Liver (tissue), 9 donors: ENCODE results near the gene TNS2. TPM values are rescaled to one million over a fixed set of nuclear protein-coding genes. Genes with fewer than 3 reads are reported as not detected.

Source experiments
- DNase-seq: peaks from one replicate; pipeline ENCODE4 v3.0.0-alpha.2; 2017; ENCODE audit warnings: low spot score
- H3K27ac ChIP-seq, 2 donors: one replicate each; pipeline ENCODE4 v1.7.0; 2013; ENCODE audit warnings: inconsistent platforms in 2 of 2, low read length in 2 of 2, control low read depth in 1 of 2, low read depth in 1 of 2, mild to moderate bottlenecking in 1 of 2
- H3K27me3 ChIP-seq, 4 donors: one replicate each; pipeline versions ENCODE4 v1.6.1 to v1.7.0; 2013; ENCODE audit warnings: low read length in 3 of 4, inconsistent platforms in 1 of 4, mild to moderate bottlenecking in 1 of 4, moderate library complexity in 1 of 4; ENCODE audit not compliant: control insufficient read depth in 4 of 4, insufficient read depth in 4 of 4
- H3K36me3 ChIP-seq, 4 donors: one replicate each; pipeline versions ENCODE4 v1.6.1 to v1.7.0; 2013; ENCODE audit warnings: low read length in 3 of 4, mild to moderate bottlenecking in 3 of 4, low read depth in 1 of 4, moderate library complexity in 1 of 4; ENCODE audit not compliant: control insufficient read depth in 4 of 4, insufficient read depth in 3 of 4
- H3K4me1 ChIP-seq, 4 donors: one replicate each; pipeline versions ENCODE4 v1.6.1 to v1.7.0; 2013; ENCODE audit warnings: low read length in 3 of 4, mild to moderate bottlenecking in 3 of 4, moderate library complexity in 1 of 4; ENCODE audit not compliant: control insufficient read depth in 4 of 4, insufficient read depth in 4 of 4
- H3K4me3 ChIP-seq, 3 donors: one replicate each; pipeline versions ENCODE4 v1.6.1 to v1.7.0; 2013; ENCODE audit warnings: low read length in 3 of 3, control low read depth in 1 of 3, low read depth in 1 of 3, mild to moderate bottlenecking in 1 of 3
- H3K9ac ChIP-seq, 2 donors: one replicate each; pipeline ENCODE4 v1.7.0; 2013; ENCODE audit warnings: low read length in 2 of 2, mild to moderate bottlenecking in 2 of 2, moderate library complexity in 2 of 2, control low read depth in 1 of 2, low read depth in 1 of 2
- H3K9me3 ChIP-seq, 4 donors: one replicate each; pipeline versions ENCODE4 v1.6.1 to v1.7.0; 2013; ENCODE audit warnings: low read length in 3 of 4; ENCODE audit not compliant: control insufficient read depth in 4 of 4
- ATF3 ChIP-seq: IDR thresholded peaks from 2 replicates; pipeline ENCODE4 v1.6.1; 2016; ENCODE audit warnings: antibody characterized with exemption
- EGR1 ChIP-seq, 2 donors: IDR thresholded peaks; 2 replicates each; pipeline ENCODE4 v1.6.1; 2016 to 2018; ENCODE audit warnings: antibody characterized with exemption in 2 of 2, low read depth in 2 of 2
- FOXA1 ChIP-seq: IDR thresholded peaks from 2 replicates; pipeline ENCODE4 v1.6.1; 2016; ENCODE audit warnings: antibody characterized with exemption
- FOXA2 ChIP-seq: IDR thresholded peaks from 2 replicates; pipeline ENCODE4 v1.6.1; 2016; ENCODE audit warnings: antibody characterized with exemption
- HNF4G ChIP-seq: IDR thresholded peaks from 2 replicates; pipeline ENCODE4 v1.6.1; 2016; ENCODE audit warnings: antibody characterized with exemption
- NR2F2 ChIP-seq: IDR thresholded peaks from 2 replicates; pipeline ENCODE4 v1.6.1; 2016; ENCODE audit warnings: antibody characterized with exemption
- RXRA ChIP-seq, 2 donors: IDR thresholded peaks; 2 replicates each; pipeline ENCODE4 v1.6.1; 2017 to 2018; ENCODE audit warnings: antibody characterized with exemption in 2 of 2, mild to moderate bottlenecking in 1 of 2
- SP1 ChIP-seq: IDR thresholded peaks from 2 replicates; pipeline ENCODE4 v1.6.1; 2018; ENCODE audit warnings: antibody characterized with exemption, mild to moderate bottlenecking
- TAF1 ChIP-seq: conservative IDR thresholded peaks from 2 replicates; pipeline ENCODE4 v1.6.1; 2016; ENCODE audit warnings: antibody characterized with exemption, mild to moderate bottlenecking
- YY1 ChIP-seq: IDR thresholded peaks from 2 replicates; pipeline ENCODE4 v1.6.1; 2016; ENCODE audit warnings: antibody characterized with exemption, mild to moderate bottlenecking
- ZBTB33 ChIP-seq: IDR thresholded peaks from 2 replicates; pipeline ENCODE4 v1.6.1; 2016; ENCODE audit warnings: antibody characterized with exemption
- whole genome bisulfite sequencing: extraction: QIAGEN DNeasy Blood & Tissue Kit; methylation state at CpG from one replicate; pipeline ENCODE4 v1.1.7; 2013; 5-methylcytosine and 5-hydroxymethylcytosine counted together
- polyA plus RNA-seq, 2 donors: library from polyadenylated mRNA; stranded (reverse) in 1 of 2; unstranded in 1 of 2; fragments of 200-250 nt in 1 of 2; fragments of >200 nt in 1 of 2; fragmentation: Nextera tagmentation in 1 of 2; extraction: Ambion mirVana in 1 of 2; gene quantifications; one replicate each; pipeline versions ENCODE4 v1.2.1 to v1.2.3, GENCODE V29; 2013 to 2015
- total RNA-seq, 2 donors: library from RNA; depleted of rRNA; stranded (reverse); fragments of >200 nt; gene quantifications; one replicate each; pipeline ENCODE4 v1.2.3, GENCODE V29; 2014
- TF ChIP-seq, protein P1 (sequence below): IDR thresholded peaks from 2 replicates; pipeline ENCODE4 v1.6.1; 2016; ENCODE audit warnings: antibody characterized with exemption, mild to moderate bottlenecking
- TF ChIP-seq, protein P2 (sequence below): IDR thresholded peaks from 2 replicates; pipeline ENCODE4 v1.6.1; 2016; ENCODE audit warnings: antibody characterized with exemption
- TF ChIP-seq, protein P3 (sequence below): fragments of 150-350 bp; IDR thresholded peaks from 2 replicates; pipeline ENCODE4 v1.5.1; 2017; ENCODE audit warnings: improper control_type of control experiment, low read depth, low read length; ENCODE audit not compliant: missing input control
- donor health status: healthy.
- donor health status: healthy.
- donor health status: healthy.
- donor health status: healthy.
- donor health status: healthy.

The TNS2 gene
- total and polyA plus RNA-seq, 4 donors: 11.7 to 94.0 (median 46.0) TPM

DNA sequence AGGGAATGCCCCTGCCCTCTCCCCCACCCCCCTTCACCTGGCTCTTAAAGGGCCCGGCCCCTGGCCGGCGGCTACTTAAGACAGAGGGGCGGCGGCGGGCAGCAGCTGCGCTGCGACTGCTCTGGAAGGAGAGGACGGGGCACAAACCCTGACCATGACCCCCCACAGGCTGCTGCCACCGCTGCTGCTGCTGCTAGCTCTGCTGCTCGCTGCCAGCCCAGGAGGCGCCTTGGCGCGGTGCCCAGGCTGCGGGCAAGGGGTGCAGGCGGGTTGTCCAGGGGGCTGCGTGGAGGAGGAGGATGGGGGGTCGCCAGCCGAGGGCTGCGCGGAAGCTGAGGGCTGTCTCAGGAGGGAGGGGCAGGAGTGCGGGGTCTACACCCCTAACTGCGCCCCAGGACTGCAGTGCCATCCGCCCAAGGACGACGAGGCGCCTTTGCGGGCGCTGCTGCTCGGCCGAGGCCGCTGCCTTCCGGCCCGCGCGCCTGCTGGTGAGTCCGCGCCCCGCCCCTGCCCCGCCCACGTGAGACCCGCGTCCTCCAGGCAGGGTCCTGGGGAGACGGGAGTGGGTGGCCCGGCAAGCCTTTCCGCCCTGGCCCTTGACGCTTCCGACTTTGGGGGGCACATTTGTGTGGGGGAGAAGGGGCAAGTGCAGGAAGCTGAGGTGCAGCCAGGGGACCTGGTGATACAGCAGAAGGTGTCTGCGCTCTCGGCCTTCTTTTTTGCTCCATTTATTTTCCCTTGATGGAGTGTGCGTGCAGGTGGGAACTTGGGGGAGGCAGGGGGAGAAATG lies 47.9 kb downstream of the TNS2 start, which contains the start of gene IGFBP6:
Gene IGFBP6 (plus strand): TSS at position 104 of the 790 bp plus-strand sequence. CDS start 51 bp downstream, at position 155.
- peaks cover 10 to 28% (median 18%) of the 10 kb centered on the region in 4 donors for H3K4me1 ChIP-seq
- no peak for TF ChIP-seq FOXA1
- TF ChIP-seq, protein P1, sequence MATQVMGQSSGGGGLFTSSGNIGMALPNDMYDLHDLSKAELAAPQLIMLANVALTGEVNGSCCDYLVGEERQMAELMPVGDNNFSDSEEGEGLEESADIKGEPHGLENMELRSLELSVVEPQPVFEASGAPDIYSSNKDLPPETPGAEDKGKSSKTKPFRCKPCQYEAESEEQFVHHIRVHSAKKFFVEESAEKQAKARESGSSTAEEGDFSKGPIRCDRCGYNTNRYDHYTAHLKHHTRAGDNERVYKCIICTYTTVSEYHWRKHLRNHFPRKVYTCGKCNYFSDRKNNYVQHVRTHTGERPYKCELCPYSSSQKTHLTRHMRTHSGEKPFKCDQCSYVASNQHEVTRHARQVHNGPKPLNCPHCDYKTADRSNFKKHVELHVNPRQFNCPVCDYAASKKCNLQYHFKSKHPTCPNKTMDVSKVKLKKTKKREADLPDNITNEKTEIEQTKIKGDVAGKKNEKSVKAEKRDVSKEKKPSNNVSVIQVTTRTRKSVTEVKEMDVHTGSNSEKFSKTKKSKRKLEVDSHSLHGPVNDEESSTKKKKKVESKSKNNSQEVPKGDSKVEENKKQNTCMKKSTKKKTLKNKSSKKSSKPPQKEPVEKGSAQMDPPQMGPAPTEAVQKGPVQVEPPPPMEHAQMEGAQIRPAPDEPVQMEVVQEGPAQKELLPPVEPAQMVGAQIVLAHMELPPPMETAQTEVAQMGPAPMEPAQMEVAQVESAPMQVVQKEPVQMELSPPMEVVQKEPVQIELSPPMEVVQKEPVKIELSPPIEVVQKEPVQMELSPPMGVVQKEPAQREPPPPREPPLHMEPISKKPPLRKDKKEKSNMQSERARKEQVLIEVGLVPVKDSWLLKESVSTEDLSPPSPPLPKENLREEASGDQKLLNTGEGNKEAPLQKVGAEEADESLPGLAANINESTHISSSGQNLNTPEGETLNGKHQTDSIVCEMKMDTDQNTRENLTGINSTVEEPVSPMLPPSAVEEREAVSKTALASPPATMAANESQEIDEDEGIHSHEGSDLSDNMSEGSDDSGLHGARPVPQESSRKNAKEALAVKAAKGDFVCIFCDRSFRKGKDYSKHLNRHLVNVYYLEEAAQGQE: no peak
- TF ChIP-seq NR2F2: no peak
- TF ChIP-seq ATF3: no peak
- no peak for TF ChIP-seq RXRA (IDR thresholded peaks at IDR 0.05)
- TF ChIP-seq, protein P2, sequence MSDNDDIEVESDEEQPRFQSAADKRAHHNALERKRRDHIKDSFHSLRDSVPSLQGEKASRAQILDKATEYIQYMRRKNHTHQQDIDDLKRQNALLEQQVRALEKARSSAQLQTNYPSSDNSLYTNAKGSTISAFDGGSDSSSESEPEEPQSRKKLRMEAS: no peak
- TF ChIP-seq, protein P3, sequence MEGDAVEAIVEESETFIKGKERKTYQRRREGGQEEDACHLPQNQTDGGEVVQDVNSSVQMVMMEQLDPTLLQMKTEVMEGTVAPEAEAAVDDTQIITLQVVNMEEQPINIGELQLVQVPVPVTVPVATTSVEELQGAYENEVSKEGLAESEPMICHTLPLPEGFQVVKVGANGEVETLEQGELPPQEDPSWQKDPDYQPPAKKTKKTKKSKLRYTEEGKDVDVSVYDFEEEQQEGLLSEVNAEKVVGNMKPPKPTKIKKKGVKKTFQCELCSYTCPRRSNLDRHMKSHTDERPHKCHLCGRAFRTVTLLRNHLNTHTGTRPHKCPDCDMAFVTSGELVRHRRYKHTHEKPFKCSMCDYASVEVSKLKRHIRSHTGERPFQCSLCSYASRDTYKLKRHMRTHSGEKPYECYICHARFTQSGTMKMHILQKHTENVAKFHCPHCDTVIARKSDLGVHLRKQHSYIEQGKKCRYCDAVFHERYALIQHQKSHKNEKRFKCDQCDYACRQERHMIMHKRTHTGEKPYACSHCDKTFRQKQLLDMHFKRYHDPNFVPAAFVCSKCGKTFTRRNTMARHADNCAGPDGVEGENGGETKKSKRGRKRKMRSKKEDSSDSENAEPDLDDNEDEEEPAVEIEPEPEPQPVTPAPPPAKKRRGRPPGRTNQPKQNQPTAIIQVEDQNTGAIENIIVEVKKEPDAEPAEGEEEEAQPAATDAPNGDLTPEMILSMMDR: no peak
- no peak for TF ChIP-seq YY1
- TF ChIP-seq ZBTB33: no peak
- TF ChIP-seq TAF1: no peak
- H3K27ac ChIP-seq: peak within 1 kb of the TSS; percentile 64 to 71
- H3K36me3 ChIP-seq: no peaks in the 10 kb centered on the region
- H3K9ac ChIP-seq: peak within 1 kb of the TSS in 1 of 2 donors; percentile 35
- H3K27me3 ChIP-seq: no peaks in the 10 kb centered on the region
- peak within 1 kb of the TSS in 2 of 3 donors; percentile 41 to 55 for H3K4me3 ChIP-seq
- H3K9me3 ChIP-seq: no peaks in the 10 kb centered on the region
- no peak for DNase-seq
- 5% methylated on average over 51 of the region's 51 CpGs for WGBS

GRCh38 chr12:53098354-53098981 lies 48.6 kb downstream of the TNS2 start:
- 76% methylated on average over 13 of the region's 13 CpGs for WGBS
- no peak for DNase-seq

More at GRCh38 chr12:53098354-53098981, 48.6 kb downstream of the TNS2 start:
- Histone ChIP-seq H3K9me3 (no peaks in the 10 kb centered on the region), H3K27me3 (no peaks in the 10 kb centered on the region), H3K4me1 (peaks cover 17 to 35% (median 26%) of the 10 kb centered on the region in 4 donors), H3K9ac (no peak overlapping the region), H3K27ac (peak overlapping the region; percentile 45 to 71), H3K36me3 (no peaks in the 10 kb centered on the region), H3K4me3 (peak overlapping the region in 1 of 3 donors; percentile 55)
- TF ChIP-seq FOXA2 (no peak), SP1 (no peak), EGR1 (IDR thresholded peaks at IDR 0.05; ENCODE audit: low read depth in 2 of 2) (no peak), YY1 (no peak), HNF4G (no peak)
- TF ChIP-seq, protein P3: no peak
